Measurements from ENCODE around the gene TERB1.

TERB1 gene

DNA sequence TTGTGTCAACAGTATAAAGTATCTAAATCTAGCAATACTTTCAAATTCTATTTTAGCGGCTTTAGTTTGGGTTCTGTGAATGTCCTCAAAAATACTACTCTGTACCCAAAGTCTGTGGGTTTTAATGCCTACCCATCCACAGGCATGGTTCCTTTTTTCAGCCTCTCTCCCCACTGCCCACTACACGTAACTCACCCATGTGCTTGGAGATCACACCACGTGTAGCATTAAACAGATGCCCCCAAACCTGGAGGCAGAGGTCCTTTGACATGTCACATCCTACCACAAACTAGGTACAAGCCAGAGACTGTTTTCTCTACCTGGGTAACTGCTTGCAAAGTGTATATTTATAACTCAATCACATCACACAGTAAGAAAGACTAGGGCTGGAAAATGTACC is 55.3 kb downstream of the TERB1 start:
- Mint-ChIP-seq H3K4me1 (ENCODE audit: low read depth) (peaks cover 38% of the 10 kb centered on the region), H3K27ac (peak overlapping the region; percentile 27), H3K36me3 (ENCODE audit: low read depth) (peaks cover 51% of the 10 kb centered on the region), H3K27me3 (ENCODE audit: low read depth) (no peaks in the 10 kb centered on the region), H3K9me3 (no peaks in the 10 kb centered on the region), H3K4me3 (no peak overlapping the region)

DNA sequence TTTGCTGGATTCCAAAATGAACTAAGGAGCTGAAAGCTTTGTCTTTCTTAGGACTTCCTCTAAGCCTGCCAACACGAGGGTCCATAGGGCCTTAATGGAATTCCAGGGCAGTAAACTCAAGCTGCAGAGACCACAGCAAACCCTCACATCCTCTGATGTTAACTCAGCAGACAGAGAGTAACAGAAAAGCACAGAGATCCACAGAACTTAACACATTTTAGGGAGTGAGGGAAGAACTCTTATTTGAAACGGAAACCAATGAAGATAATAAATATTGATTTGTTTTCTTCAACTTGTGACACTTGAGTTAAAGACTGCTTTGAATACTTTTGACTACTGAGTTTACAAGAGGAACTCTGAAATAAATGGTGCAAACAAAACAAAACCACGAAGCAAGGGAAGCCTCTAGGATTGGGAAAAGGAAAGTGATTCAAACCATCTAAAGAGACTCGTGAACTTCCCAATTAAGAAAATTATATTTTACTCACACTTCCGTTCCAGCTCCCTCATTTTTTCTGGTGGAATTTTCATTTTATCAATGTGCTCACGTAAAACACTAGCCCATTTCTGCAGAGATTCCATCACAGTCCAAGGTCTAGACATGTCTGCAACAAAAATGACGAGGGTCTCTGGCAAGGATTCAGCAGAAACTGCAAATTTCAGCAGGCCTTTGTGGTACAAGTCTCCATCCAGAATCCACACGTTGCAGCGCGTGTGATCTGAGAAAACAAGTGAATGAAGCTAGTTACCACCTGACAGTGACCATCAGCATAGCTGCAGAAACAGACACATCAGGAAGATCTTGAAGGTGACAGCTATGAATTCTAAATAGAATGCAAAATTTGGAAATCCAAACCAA is 59.2 kb downstream of the TERB1 start:
- Mint-ChIP-seq H3K4me3 (no peak overlapping the region), H3K36me3 (ENCODE audit: low read depth) (peaks cover 48% of the 10 kb centered on the region), H3K27me3 (ENCODE audit: low read depth) (no peaks in the 10 kb centered on the region), H3K27ac (no peak overlapping the region), H3K4me1 (ENCODE audit: low read depth) (peaks cover 28% of the 10 kb centered on the region), H3K9me3 (no peaks in the 10 kb centered on the region)

DNA sequence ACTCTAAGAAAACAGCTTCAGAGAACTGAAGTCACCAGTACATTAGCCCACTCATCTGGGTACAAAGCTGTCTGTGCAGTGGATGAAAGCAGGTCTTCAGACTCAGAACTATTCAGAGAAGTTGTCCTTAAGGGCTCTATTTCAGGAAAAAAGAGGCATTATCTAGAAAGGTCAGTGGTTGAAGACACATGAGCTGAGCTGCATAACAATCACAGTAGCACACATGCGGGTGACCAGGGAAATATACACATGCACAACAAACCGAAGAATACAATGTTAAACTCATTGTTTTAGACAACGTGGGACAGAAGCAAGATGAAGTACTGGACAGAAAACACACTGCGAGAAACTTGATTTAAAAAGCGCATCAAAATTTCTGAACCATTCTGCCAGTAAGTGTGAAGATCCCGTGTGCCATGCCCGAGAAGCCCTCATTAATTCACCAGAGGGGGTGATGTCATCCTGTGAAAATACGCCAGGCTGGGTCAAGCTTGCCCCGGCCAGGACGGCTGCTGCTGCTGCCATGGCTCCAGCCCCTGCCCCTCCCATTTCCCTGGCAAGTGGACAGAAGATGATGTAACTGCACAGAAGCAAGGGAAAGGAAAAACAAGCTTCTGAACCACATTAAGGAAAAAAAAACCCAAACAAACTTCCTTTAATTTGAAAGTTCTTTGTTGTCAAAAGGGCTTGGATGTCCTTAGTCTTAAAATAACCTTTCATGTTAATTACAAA is 60.0 kb downstream of the TERB1 start:
- Mint-ChIP-seq H3K36me3 (ENCODE audit: low read depth) (peaks cover 42% of the 10 kb centered on the region), H3K4me1 (ENCODE audit: low read depth) (peaks cover 22% of the 10 kb centered on the region), H3K4me3 (no peak overlapping the region), H3K9me3 (no peaks in the 10 kb centered on the region), H3K27ac (no peak overlapping the region), H3K27me3 (ENCODE audit: low read depth) (no peaks in the 10 kb centered on the region)

DNA sequence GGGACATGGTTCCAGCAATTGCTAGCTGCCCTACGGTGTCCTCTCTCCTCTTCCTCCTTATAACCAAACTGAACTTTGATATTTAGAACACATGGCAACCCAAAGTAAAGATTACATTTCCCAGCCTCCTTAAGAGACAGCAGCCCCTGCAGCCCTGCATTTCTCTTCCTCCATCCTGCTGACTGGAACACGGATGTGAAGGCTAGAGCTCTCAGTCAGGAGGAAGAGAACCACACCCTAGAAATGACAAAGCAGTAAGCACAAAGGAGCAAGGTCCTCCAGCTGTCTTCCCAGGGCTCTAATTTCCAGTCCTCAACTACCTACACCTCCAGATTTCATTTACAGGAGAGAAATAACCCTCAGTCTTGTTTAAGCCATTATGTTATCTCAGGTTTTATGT is 60.9 kb downstream of the TERB1 start:
- Mint-ChIP-seq H3K4me1 (ENCODE audit: low read depth) (peaks cover 18% of the 10 kb centered on the region), H3K9me3 (no peaks in the 10 kb centered on the region), H3K4me3 (no peak overlapping the region), H3K36me3 (ENCODE audit: low read depth) (peaks cover 43% of the 10 kb centered on the region), H3K27ac (peak overlapping the region; percentile 32), H3K27me3 (ENCODE audit: low read depth) (no peaks in the 10 kb centered on the region)

DNA sequence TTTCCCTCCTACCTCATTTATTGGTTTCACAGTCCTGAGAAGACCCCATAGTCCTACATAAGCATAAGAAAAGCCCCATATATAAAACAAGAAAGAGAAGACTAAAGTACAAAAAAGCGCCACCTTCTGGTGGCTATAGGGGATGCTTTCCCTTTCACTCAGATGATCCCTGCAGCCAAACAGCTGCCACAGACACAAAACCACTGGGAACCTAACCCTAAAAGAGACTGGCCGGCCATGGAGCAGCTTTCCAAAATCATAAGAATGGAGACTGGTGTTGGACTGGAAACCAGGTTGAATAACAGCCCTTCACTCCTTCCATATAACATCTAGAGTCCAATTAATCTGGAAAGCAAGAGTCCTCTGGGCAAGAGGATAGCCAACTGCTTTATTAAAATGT is 61.4 kb downstream of the TERB1 start:
- Mint-ChIP-seq H3K36me3 (ENCODE audit: low read depth) (peaks cover 44% of the 10 kb centered on the region), H3K27me3 (ENCODE audit: low read depth) (no peaks in the 10 kb centered on the region), H3K4me3 (no peak overlapping the region), H3K27ac (peak overlapping the region; percentile 32), H3K9me3 (no peaks in the 10 kb centered on the region), H3K4me1 (ENCODE audit: low read depth) (peaks cover 18% of the 10 kb centered on the region)

DNA sequence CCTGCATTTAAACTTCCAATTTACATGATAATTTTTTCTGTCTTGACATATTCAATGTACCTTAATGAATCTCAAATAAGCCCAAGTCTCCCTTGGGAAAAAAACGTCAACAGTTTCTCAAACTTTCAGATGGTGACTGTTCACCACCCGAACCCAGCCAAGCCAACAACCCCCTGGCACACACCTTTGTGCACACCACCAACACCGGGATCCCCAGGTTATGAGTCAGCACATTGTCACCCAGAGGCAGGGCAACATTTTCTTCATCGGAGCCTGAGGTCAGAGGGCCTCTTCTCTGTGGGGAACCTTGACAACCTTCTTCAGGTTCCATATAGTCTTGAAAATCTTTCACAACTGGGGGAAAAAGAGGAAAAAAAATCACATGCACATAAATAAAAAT is 65.5 kb downstream of the TERB1 start:
- Mint-ChIP-seq H3K36me3 (ENCODE audit: low read depth) (peaks cover 43% of the 10 kb centered on the region), H3K27me3 (ENCODE audit: low read depth) (no peaks in the 10 kb centered on the region), H3K4me3 (no peak overlapping the region), H3K4me1 (ENCODE audit: low read depth) (peaks cover 12% of the 10 kb centered on the region), H3K27ac (no peak overlapping the region), H3K9me3 (no peaks in the 10 kb centered on the region)

DNA sequence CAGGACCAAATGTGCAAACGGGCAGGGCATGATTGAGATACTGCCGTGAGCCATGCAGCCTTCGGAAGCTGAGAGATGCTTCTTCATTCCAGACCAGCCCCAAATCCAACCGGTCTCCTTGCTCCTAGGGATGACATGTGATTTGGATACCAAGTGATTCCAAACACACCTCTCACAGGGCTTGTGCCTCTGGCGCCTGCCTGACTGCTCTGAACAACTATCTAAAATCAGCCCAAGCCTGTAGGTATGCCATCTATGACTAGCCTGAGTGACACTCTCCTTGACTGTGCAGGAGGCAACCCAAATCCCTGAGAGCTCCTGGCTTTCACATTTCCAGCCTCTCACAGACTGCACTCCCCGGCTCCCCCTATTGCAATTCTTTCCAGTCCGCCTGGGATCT is 70.3 kb downstream of the TERB1 start:
- H3K27ac Mint-ChIP-seq = no peak overlapping the region
- H3K9me3 Mint-ChIP-seq = no peaks in the 10 kb centered on the region
- no peaks in the 10 kb centered on the region for H3K27me3 Mint-ChIP-seq (ENCODE audit: low read depth)
- peaks cover 4% of the 10 kb centered on the region for H3K4me1 Mint-ChIP-seq (ENCODE audit: low read depth)
- peaks cover 41% of the 10 kb centered on the region for H3K36me3 Mint-ChIP-seq (ENCODE audit: low read depth)
- H3K4me3 Mint-ChIP-seq = no peak overlapping the region

DNA sequence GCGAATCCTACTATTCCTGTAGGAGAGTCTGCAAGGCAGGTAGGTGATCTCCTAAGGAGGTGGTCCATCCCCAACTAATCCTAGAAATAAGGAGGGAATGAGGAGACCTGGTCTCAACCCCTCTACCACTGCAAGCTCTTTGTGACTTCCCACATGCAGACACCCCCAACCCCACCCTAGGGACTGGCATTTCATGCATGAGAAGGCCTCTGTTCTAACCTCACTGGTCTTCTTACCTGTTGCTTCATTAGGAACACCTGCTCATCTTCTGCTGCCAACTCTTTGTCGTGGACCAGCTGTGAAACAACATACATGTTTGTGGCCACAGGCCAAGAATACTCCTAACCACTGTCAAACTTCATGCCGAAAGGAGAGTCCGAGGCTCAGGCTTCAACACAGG is 72.6 kb downstream of the TERB1 start:
- no peak overlapping the region for H3K27ac Mint-ChIP-seq
- no peak overlapping the region for H3K4me3 Mint-ChIP-seq
- H3K9me3 Mint-ChIP-seq = no peaks in the 10 kb centered on the region
- H3K36me3 Mint-ChIP-seq (ENCODE audit: low read depth) = peaks cover 46% of the 10 kb centered on the region
- peaks cover 4% of the 10 kb centered on the region for H3K4me1 Mint-ChIP-seq (ENCODE audit: low read depth)
- H3K27me3 Mint-ChIP-seq (ENCODE audit: low read depth) = no peaks in the 10 kb centered on the region

DNA sequence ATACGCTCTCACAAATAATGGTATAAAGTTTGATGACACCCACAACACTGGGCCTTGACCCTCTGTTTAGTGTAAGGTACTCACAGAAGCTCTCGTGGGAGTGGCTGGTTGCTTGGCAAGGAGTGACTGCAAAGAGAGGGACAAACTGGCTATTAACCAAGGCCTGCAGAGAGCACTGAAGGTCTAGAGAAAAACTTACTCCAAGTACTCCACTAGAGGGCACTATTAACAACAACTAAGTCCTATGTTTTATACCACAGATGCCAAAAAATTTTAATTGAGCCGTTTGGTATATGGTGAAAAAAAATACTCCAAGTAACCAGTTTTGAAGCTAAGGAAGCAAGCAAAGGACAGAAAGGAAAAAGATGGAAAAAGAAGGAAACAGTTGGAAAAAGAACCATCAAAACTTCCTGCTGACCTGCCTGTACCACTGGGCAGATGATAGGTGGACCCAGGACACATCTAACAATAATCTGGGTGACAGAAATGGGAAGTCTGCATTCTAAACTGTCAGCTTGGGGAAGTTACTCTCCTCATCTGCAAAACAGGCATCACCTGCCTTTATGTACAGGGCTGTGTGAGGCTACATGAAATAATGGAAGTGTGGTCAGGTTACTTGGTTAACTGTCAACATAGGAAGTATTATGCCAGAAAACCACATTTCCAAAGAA is 73.1 kb downstream of the TERB1 start:
- Mint-ChIP-seq H3K27ac (peak overlapping the region; percentile 32), H3K4me3 (no peak overlapping the region), H3K9me3 (no peaks in the 10 kb centered on the region), H3K4me1 (ENCODE audit: low read depth) (peaks cover 4% of the 10 kb centered on the region), H3K36me3 (ENCODE audit: low read depth) (peaks cover 51% of the 10 kb centered on the region), H3K27me3 (ENCODE audit: low read depth) (no peaks in the 10 kb centered on the region)

DNA sequence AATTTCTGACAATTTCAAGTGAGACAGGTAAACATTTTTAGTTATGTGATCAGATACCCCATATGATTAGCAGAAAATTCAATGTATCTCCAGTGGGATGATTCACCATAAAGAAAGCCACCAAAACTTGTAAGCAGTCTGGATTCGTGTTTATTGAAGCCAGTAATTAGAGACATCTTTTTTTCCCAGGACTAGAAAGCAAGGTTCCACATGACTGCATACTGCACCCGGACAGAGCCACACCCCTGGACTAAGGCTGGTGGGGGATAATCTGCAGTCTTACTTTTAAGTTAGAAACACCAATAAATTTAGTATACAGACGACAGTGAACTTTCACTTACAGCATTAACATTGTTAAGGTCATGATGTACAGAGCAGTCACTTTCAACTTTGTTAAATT is 80.6 kb downstream of the TERB1 start:
- H3K36me3 Mint-ChIP-seq (ENCODE audit: low read depth) = peaks cover 25% of the 10 kb centered on the region
- no peaks in the 10 kb centered on the region for H3K27me3 Mint-ChIP-seq (ENCODE audit: low read depth)
- H3K9me3 Mint-ChIP-seq = no peaks in the 10 kb centered on the region
- no peak overlapping the region for H3K27ac Mint-ChIP-seq
- H3K4me1 Mint-ChIP-seq (ENCODE audit: low read depth) = no peaks in the 10 kb centered on the region
- no peak overlapping the region for H3K4me3 Mint-ChIP-seq

DNA sequence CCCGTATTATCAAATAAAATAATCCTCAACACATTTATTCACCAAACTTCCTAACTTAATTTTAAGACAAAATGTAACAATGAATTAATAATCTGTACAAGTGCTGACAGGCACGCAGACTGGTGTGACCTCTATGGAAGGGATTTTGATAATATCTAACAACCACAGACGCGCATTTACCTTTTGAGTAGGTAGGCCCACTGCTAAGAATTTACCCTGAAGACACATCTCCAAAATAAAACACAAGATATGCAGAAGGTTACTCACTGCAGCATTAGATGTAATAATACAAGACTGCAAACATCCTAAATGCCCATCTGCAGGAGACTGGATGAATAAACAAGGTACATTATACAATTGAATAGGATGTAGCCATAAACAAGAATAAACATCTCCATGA is 82.1 kb downstream of the TERB1 start:
- H3K9me3 Mint-ChIP-seq = no peaks in the 10 kb centered on the region
- H3K27me3 Mint-ChIP-seq (ENCODE audit: low read depth) = no peaks in the 10 kb centered on the region
- H3K4me1 Mint-ChIP-seq (ENCODE audit: low read depth) = no peaks in the 10 kb centered on the region
- H3K4me3 Mint-ChIP-seq = no peak overlapping the region
- H3K36me3 Mint-ChIP-seq (ENCODE audit: low read depth) = peaks cover 16% of the 10 kb centered on the region
- H3K27ac Mint-ChIP-seq = no peak overlapping the region

DNA sequence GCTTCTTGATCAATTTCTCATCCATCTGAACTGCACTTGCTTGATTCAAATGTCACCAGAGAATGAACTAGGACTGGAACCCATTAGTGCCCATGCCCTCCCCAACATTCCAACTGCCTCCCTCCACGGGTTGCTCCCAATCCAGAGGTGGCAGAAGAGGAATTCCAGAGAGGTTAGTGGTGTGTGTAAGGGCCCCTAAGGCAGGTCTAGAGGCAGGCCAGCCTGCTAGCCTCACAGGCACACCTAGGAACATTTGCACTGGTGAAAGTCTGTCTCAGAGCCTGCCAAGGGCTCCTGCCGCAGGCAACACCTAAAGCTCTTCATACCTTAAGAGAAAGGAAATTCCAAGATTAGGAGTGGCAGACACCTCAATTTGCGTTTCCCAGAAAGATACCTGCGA is 83.6 kb downstream of the TERB1 start:
- Mint-ChIP-seq H3K27ac (no peak overlapping the region), H3K36me3 (ENCODE audit: low read depth) (peaks cover 2% of the 10 kb centered on the region), H3K4me1 (ENCODE audit: low read depth) (no peaks in the 10 kb centered on the region)

DNA sequence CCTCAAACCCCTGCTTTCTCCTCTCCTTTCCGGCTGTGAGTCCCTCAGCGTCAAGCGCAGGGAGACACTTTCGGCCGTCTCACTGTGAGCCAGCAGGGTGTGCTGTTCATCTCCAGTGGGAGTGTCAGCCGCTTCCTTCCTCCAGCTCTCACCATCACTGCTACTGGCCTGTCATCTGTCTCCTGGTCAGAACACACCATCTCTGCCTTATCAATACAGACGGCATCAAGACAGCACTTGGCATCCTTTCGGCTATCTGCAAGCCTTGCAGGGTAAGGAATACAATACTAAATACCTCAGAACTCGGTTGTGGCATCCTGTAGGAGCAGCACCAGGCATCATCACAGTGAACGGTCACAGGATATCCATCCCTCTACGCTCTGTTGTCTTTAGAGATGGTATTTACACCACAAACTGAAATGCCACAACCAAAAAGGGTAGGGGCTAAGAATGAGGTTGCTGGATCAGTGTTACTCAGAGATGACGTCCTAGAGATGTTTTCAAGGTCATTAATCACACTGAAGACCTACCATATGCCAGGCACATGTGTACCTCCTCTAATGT is 84.2 kb downstream of the TERB1 start:
- H3K27ac Mint-ChIP-seq = no peak overlapping the region
- H3K27me3 Mint-ChIP-seq (ENCODE audit: low read depth) = no peaks in the 10 kb centered on the region
- H3K4me3 Mint-ChIP-seq = no peak overlapping the region
- H3K36me3 Mint-ChIP-seq (ENCODE audit: low read depth) = peaks cover 2% of the 10 kb centered on the region
- H3K4me1 Mint-ChIP-seq (ENCODE audit: low read depth) = no peaks in the 10 kb centered on the region
- H3K9me3 Mint-ChIP-seq = no peaks in the 10 kb centered on the region

More for the DNA sequence above, 83.6 kb downstream of the TERB1 start:
- H3K27me3 Mint-ChIP-seq (ENCODE audit: low read depth) = no peaks in the 10 kb centered on the region
- no peaks in the 10 kb centered on the region for H3K9me3 Mint-ChIP-seq
- H3K4me3 Mint-ChIP-seq = no peak overlapping the region

DNA sequence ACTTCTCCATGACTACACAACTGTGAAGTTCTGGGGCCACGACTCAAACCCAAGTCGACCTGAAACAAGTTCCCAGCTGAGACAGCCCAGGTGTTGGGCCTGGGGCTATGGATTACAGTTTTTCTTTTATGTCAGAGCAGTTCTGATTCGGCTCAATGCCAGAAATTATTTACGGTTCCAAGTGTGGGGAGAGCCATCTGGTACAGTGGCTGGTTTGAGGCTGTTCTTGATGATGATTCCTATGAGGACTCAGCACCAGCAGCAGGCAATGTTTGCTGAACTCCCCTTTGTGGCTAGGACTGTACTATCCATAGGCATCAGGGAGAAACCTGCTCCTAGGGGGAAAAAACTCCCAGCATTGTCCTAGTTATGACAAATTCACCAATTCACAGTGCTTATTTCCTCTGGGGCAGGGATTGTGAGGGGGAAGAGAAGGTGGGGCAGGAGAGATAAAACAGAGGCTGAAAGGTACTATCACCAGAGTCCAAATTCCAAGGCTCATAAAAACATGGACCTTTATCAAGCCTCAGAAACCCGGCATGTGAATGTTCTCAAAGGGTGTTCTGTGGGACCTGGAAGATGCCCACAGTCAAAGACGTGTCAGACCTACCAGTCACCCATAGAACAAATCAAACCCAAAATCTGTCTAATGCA is 86.6 kb downstream of the TERB1 start:
- no peaks in the 10 kb centered on the region for H3K9me3 Mint-ChIP-seq
- H3K4me3 Mint-ChIP-seq = no peak overlapping the region
- H3K27me3 Mint-ChIP-seq (ENCODE audit: low read depth) = no peaks in the 10 kb centered on the region
- no peaks in the 10 kb centered on the region for H3K36me3 Mint-ChIP-seq (ENCODE audit: low read depth)
- no peaks in the 10 kb centered on the region for H3K4me1 Mint-ChIP-seq (ENCODE audit: low read depth)
- H3K27ac Mint-ChIP-seq = no peak overlapping the region

Measured in T-helper 1 cell treated with Interleukin-12 subunit alpha and Interleukin-12 subunit beta and Interleukin-4 antibody, amounts not matched to agents 30 μg/mL and 1 μg/mL, for 36 hours (primary cell).